ENCODE results near the gene CENPX.

GRCh38 chr17:82053556-82054263, 31.0 kb upstream of the CENPX start:
- TF ChIP-seq SUZ12 (IDR thresholded peaks at IDR 0.05) = no peak
- TF ChIP-seq SP1 (IDR thresholded peaks at IDR 0.05) = no peak
- TF ChIP-seq ARNT (IDR thresholded peaks at IDR 0.05) = no peak
- TF ChIP-seq TARDBP (IDR thresholded peaks at IDR 0.05) = no peak
- no peak for TF ChIP-seq PKNOX1 (IDR thresholded peaks at IDR 0.05)
- no peak for TF ChIP-seq ZNF384 (IDR thresholded peaks at IDR 0.05)
- TF ChIP-seq FOXK2 (IDR thresholded peaks at IDR 0.05) = no peak
- no peak for TF ChIP-seq BHLHE40 (IDR thresholded peaks at IDR 0.05; ENCODE audit: borderline replicate concordance)
- no peak for TF ChIP-seq FOXM1 (IDR thresholded peaks at IDR 0.05; ENCODE audit: borderline replicate concordance)
- TF ChIP-seq FOXA1 (IDR thresholded peaks at IDR 0.05) = no peak
